GM23248 (cell line): ENCODE results near the gene SEC22A. TPM values are rescaled to one million over a fixed set of nuclear protein-coding genes. Genes with fewer than 3 reads are reported as not detected.

Source experiments
- DNase-seq: peaks from one replicate; pipeline ENCODE4 v3.0.0-alpha.2; 2015
- H2AFZ ChIP-seq: fragments of 200-600 bp; sonication (generic); 2 replicates; pipeline ENCODE4 v1.6.1; 2016; ENCODE audit warnings: antibody characterized with exemption
- H3F3A ChIP-seq: fragments of 200-600 bp; sonication (generic); 2 replicates; pipeline ENCODE4 v1.6.1; 2016; ENCODE audit warnings: mild to moderate bottlenecking, antibody characterized with exemption, mixed run types; ENCODE audit not compliant: insufficient read depth
- H3K27ac ChIP-seq: fragments of 200-600 bp; sonication (generic); 2 replicates; pipeline ENCODE4 v1.5.1; 2016; ENCODE audit warnings: mild to moderate bottlenecking
- H3K27me3 ChIP-seq: fragments of 200-600 bp; sonication (generic); replicated peaks from 2 replicates; pipeline ENCODE4 v1.6.1; 2016; ENCODE audit warnings: mild to moderate bottlenecking; ENCODE audit not compliant: insufficient read depth
- H3K36me3 ChIP-seq: fragments of 200-600 bp; sonication (generic); 2 replicates; pipeline ENCODE4 v1.6.1; 2016; ENCODE audit warnings: low read depth, mild to moderate bottlenecking
- H3K4me1 ChIP-seq: fragments of 200-600 bp; sonication (generic); 2 replicates; pipeline ENCODE4 v1.6.1; 2016; ENCODE audit warnings: mild to moderate bottlenecking; ENCODE audit not compliant: insufficient read depth
- H3K4me2 ChIP-seq: fragments of 200-600 bp; sonication (generic); one replicate; pipeline ENCODE4 v1.6.1; 2016; ENCODE audit warnings: mild to moderate bottlenecking; ENCODE audit not compliant: unreplicated experiment
- H3K4me3 ChIP-seq: fragments of 200-600 bp; sonication (generic); 2 replicates; pipeline ENCODE4 v1.5.1; 2016; ENCODE audit warnings: mild to moderate bottlenecking
- H3K79me2 ChIP-seq: fragments of 200-600 bp; sonication (generic); 2 replicates; pipeline ENCODE4 v1.6.1; 2016; ENCODE audit warnings: mild to moderate bottlenecking; ENCODE audit not compliant: insufficient read depth
- H3K9ac ChIP-seq: fragments of 200-600 bp; sonication (generic); 2 replicates; pipeline ENCODE4 v1.6.1; 2016; ENCODE audit warnings: mild to moderate bottlenecking
- H3K9me2 ChIP-seq: fragments of 200-600 bp; sonication (generic); 2 replicates; pipeline ENCODE4 v1.6.1; 2016; ENCODE audit warnings: mixed run types, mild to moderate bottlenecking, moderate library complexity; ENCODE audit not compliant: insufficient read depth
- H3K9me3 ChIP-seq: fragments of 200-600 bp; sonication (generic); one replicate; pipeline ENCODE4 v1.6.1; 2017; ENCODE audit warnings: low read depth
- H4K20me1 ChIP-seq: fragments of 200-600 bp; sonication (generic); 2 replicates; pipeline ENCODE4 v1.6.0; 2016; ENCODE audit not compliant: insufficient read depth
- EZH2 ChIP-seq: fragments of 200-600 bp; sonication (generic); IDR thresholded peaks from 2 replicates; pipeline ENCODE4 v1.6.1; 2018; ENCODE audit warnings: antibody characterized with exemption, mild to moderate bottlenecking; ENCODE audit not compliant: insufficient read depth, poor library complexity, severe bottlenecking
- EZH2phosphoT487 ChIP-seq: fragments of 200-600 bp; sonication (generic); IDR thresholded peaks from 2 replicates; pipeline ENCODE4 v1.6.1; 2018; ENCODE audit warnings: antibody characterized with exemption, moderate library complexity, mild to moderate bottlenecking, low read depth; ENCODE audit not compliant: insufficient read depth
- WGBS, 2 experiments: methylation state at CpG; one replicate each; pipeline ENCODE4 v1.1.6; 2015 to 2017; ENCODE audit warnings: low lambda C conversion rate in 2 of 2, low coverage in 1 of 2; ENCODE audit errors: missing lambda C conversion rate in 2 of 2; 5-methylcytosine and 5-hydroxymethylcytosine counted together
- in situ Hi-C: fragments of 300-500 bp; cut with MboI; formaldehyde crosslinking; loops from 2 replicates; pipeline ENCODE4 v1.15.0; 2020
- polyA plus RNA-seq: library from polyadenylated mRNA; unstranded; fragments of >200 nt; fragmentation: Nextera tagmentation; extraction: Ambion mirVana; gene quantifications from 2 replicates; pipeline ENCODE4 v1.2.1, GENCODE V29; 2016
- total RNA-seq: library from RNA; depleted of rRNA; stranded (reverse); fragments of >200 nt; shearing (Covaris generic); gene quantifications from 2 replicates; pipeline ENCODE4 v1.2.3, GENCODE V29; 2014

SEC22A gene
- total and polyA plus RNA-seq, 2 experiments from 2014 or later: 35.1 to 44.5 TPM

DNA sequence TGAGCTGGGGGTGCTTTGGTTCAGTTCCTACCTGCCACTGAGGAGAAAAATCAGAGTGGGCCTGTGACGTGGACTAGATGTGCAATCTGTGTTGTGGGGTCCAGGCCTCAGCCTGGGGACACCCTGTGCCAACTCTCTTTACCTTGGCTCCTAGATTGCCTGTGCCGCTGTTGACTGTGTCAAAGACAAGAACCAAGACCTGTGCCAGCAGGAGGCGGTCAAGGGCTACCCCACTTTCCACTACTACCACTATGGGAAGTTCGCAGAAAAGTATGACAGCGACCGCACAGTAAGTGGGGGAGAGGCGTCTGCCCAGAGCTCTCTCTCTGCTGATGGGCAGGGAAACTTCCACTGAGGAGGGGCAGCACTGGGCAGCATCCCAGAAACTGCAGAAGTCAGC is 40.6 kb upstream of the SEC22A start:
- H4K20me1 ChIP-seq: no peaks in the 10 kb centered on the region
- no peaks in the 10 kb centered on the region for H3K27me3 ChIP-seq
- no peaks in the 10 kb centered on the region for H3K9me2 ChIP-seq
- H3K4me1 ChIP-seq: peaks cover 8% of the 10 kb centered on the region; the same call in 1 of the 2 replicates
- no peaks in the 10 kb centered on the region for H3K79me2 ChIP-seq
- H3K4me3 ChIP-seq: no peak overlapping the region
- DNase-seq: no peak
- WGBS, 2 experiments: 92% methylated on average over 7 of the region's 7 CpGs
- peaks cover 21% of the 10 kb centered on the region; the same call in 1 of the 2 replicates for H3K36me3 ChIP-seq
- H3F3A ChIP-seq: peaks cover 8% of the 10 kb centered on the region
- TF ChIP-seq EZH2phosphoT487: no peak
- no peak for TF ChIP-seq EZH2
- H3K4me2 ChIP-seq: no peak overlapping the region
- H3K27ac ChIP-seq: no peak overlapping the region
- no peaks in the 10 kb centered on the region for H3K9me3 ChIP-seq
- in situ Hi-C loops: no loop called here
- H3K9ac ChIP-seq: no peak overlapping the region
- no peak overlapping the region for H2AFZ ChIP-seq

DNA sequence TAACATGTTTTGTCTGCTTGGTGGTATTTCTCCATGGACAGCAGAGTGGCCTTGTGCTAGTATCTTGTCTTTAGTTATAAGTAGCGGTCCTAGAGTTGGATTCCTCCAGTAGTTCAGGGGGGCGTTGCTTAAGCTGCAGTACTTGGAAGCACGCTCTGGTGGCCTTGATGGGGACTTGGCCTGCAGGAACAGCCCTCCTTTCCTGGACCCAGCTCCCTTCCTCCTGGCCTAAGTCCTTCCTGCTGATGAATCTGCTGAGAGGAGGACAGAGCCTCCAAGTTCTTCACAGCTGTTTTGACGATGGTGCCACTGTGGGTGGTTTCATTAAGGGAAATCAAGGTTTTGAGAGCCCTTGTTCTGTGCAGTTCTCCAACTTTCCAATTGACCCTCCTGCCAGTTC is 38.6 kb upstream of the SEC22A start:
- no peak overlapping the region for H3K4me3 ChIP-seq
- no peaks in the 10 kb centered on the region for H3K9me3 ChIP-seq
- DNase-seq: no peak
- 62% methylated on average over 4 of the region's 4 CpGs for WGBS, 2 experiments
- no peaks in the 10 kb centered on the region for H3K27me3 ChIP-seq
- peaks cover 8% of the 10 kb centered on the region; the same call in 1 of the 2 replicates for H3K4me1 ChIP-seq
- TF ChIP-seq EZH2: no peak
- H3K9ac ChIP-seq: no peak overlapping the region
- no peak overlapping the region for H3K4me2 ChIP-seq
- H3K9me2 ChIP-seq: no peaks in the 10 kb centered on the region
- H4K20me1 ChIP-seq: no peaks in the 10 kb centered on the region
- H3K27ac ChIP-seq: no peak overlapping the region
- no peak overlapping the region for H2AFZ ChIP-seq
- H3F3A ChIP-seq: peaks cover 8% of the 10 kb centered on the region
- H3K79me2 ChIP-seq: no peaks in the 10 kb centered on the region
- peaks cover 29% of the 10 kb centered on the region for H3K36me3 ChIP-seq
- in situ Hi-C loops: no loop called here

DNA sequence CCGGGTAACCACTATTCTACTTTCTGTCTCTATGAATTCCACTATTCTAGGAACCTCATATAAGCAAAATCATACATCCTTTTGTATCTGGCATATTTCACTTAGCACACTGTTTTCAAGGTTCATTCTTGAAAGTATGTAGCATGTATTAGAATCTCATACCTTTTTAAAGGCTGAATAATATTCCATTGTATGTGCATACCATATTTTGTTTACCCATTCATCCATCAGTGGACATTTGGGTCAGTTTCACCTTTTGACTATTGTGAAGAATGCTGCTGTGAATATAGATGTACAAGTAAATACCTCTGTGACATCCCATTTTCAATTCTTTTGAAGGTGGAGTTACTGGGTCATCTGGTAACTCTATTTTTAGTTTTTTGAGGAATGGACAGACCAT is 36.6 kb upstream of the SEC22A start:
- no peak overlapping the region for H3K4me3 ChIP-seq
- 100% methylated on average over 1 of the region's 1 CpG for WGBS, 2 experiments
- TF ChIP-seq EZH2phosphoT487: no peak
- TF ChIP-seq EZH2: no peak
- H3K4me2 ChIP-seq: no peak overlapping the region
- H3K27ac ChIP-seq: no peak overlapping the region
- no peaks in the 10 kb centered on the region for H3K9me3 ChIP-seq
- H3K36me3 ChIP-seq: peaks cover 29% of the 10 kb centered on the region
- no peaks in the 10 kb centered on the region for H4K20me1 ChIP-seq
- no peak overlapping the region for H2AFZ ChIP-seq
- H3K4me1 ChIP-seq: peaks cover under 1% of the 10 kb centered on the region; the same call in 1 of the 2 replicates
- no peaks in the 10 kb centered on the region for H3K9me2 ChIP-seq
- in situ Hi-C loops: no loop called here
- no peaks in the 10 kb centered on the region for H3F3A ChIP-seq
- no peak overlapping the region for H3K9ac ChIP-seq
- H3K79me2 ChIP-seq: no peaks in the 10 kb centered on the region
- DNase-seq: no peak
- no peaks in the 10 kb centered on the region for H3K27me3 ChIP-seq

DNA sequence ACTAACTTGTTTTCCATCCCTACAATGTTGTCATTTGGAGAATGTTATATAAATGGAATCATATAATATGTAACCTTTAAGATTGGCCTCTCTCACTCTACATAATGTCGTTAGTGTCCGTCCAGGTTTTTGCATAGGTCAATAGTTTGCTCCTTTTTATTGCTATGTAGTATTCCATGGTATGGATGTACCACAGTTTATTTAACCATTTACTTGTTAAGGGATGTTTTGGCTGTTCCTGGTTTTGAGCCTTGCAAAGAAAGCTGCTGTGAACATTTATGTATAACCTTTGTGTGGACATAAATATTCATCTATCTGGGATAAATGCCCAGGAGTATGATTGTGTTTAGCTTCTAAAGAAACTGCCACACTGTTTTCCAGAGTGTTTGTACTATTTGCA is 34.1 kb upstream of the SEC22A start:
- Histone ChIP-seq H3K9me2 (no peaks in the 10 kb centered on the region), H2AFZ (no peak overlapping the region), H4K20me1 (no peaks in the 10 kb centered on the region), H3K79me2 (no peaks in the 10 kb centered on the region), H3K4me3 (no peak overlapping the region), H3K4me1 (no peaks in the 10 kb centered on the region), H3K27me3 (no peaks in the 10 kb centered on the region), H3K27ac (no peak overlapping the region), H3K9me3 (no peaks in the 10 kb centered on the region), H3K4me2 (no peak overlapping the region), H3K9ac (no peak overlapping the region), H3K36me3 (peaks cover 29% of the 10 kb centered on the region), H3F3A (no peaks in the 10 kb centered on the region)
- DNase-seq: no peak
- in situ Hi-C loops: no loop called here
- WGBS, 2 experiments: 93 to 95% methylated on average over 2 of the region's 2 CpGs
- TF ChIP-seq EZH2phosphoT487 (no peak), EZH2 (no peak)

- no peaks in the 10 kb centered on the region for H3K4me1 ChIP-seq
- H2AFZ ChIP-seq: no peak overlapping the region
- H3K27me3 ChIP-seq: no peaks in the 10 kb centered on the region
- no peaks in the 10 kb centered on the region for H3K79me2 ChIP-seq
- in situ Hi-C loops: no loop called here
- no peak overlapping the region for H3K4me2 ChIP-seq
- no peak for DNase-seq
- no peak overlapping the region for H3K27ac ChIP-seq
- H3K9me3 ChIP-seq: no peaks in the 10 kb centered on the region
- TF ChIP-seq EZH2phosphoT487: no peak
- no peak for TF ChIP-seq EZH2
- no peaks in the 10 kb centered on the region for H3F3A ChIP-seq
- no peaks in the 10 kb centered on the region for H4K20me1 ChIP-seq
- H3K4me3 ChIP-seq: no peak overlapping the region
- H3K9ac ChIP-seq: no peak overlapping the region
- peaks cover 29% of the 10 kb centered on the region for H3K36me3 ChIP-seq
- no peaks in the 10 kb centered on the region for H3K9me2 ChIP-seq
Measured at GRCh38 chr3:123168122-123168521, 33.6 kb upstream of the SEC22A start.
